Adrenal gland (tissue), 12 donors: ENCODE results near the gene IRF2BP2. TPM values are rescaled to one million over a fixed set of nuclear protein-coding genes. Genes with fewer than 3 reads are reported as not detected.

Experiments
- DNase-seq, 7 donors: peaks; one replicate each; pipeline ENCODE4 v3.0.0-alpha.2; 2019 to 2020
- H3K27ac ChIP-seq, 5 donors: fragments of 200-600 bp; sonication (generic) in 4 of 5; 1 replicate in 3 of 5; 2 replicates in 2 of 5; pipeline versions ENCODE4 v1.5.1 to v1.8.0; 2016 to 2020; ENCODE audit warnings: mild to moderate bottlenecking in 1 of 5
- H3K27me3 ChIP-seq: fragments of 200-600 bp; 2 replicates; pipeline ENCODE4 v1.8.0; 2021
- H3K36me3 ChIP-seq, 2 donors: fragments of 200-600 bp; replicated peaks in 1 of 2; 1 replicate in 1 of 2; 2 replicates in 1 of 2; pipeline versions ENCODE4 v1.5.1 to v1.8.0; 2018 to 2022
- H3K4me1 ChIP-seq, 2 donors: fragments of 200-600 bp; replicated peaks in 1 of 2; 1 replicate in 1 of 2; 2 replicates in 1 of 2; pipeline versions ENCODE4 v1.5.1 to v1.8.0; 2018 to 2021
- H3K4me3 ChIP-seq, 4 donors: fragments of 200-600 bp; sonication (generic) in 3 of 4; one replicate each; pipeline ENCODE4 v1.5.1; 2016 to 2018
- H3K9me3 ChIP-seq, 3 donors: fragments of 200-600 bp; sonication (generic) in 1 of 3; replicated peaks in 1 of 3; 1 replicate in 2 of 3; 2 replicates in 1 of 3; pipeline versions ENCODE4 v1.5.1 to v1.8.0; 2016 to 2021
- POLR2A ChIP-seq, 2 donors: fragments of 450-650 bp; IDR thresholded peaks; one replicate each; pipeline ENCODE4 v1.6.1; 2017; ENCODE audit warnings: antibody characterized with exemption in 2 of 2, mild to moderate bottlenecking in 2 of 2, moderate library complexity in 1 of 2
- WGBS, 4 donors: extraction: QIAGEN DNeasy Blood & Tissue Kit in 2 of 4; methylation state at CpG; one replicate each; pipeline versions ENCODE4 v1.1.5 to v1.1.7; 2013 to 2017; 5-methylcytosine and 5-hydroxymethylcytosine counted together
- intact Hi-C, 2 donors: fragments of 100-400 bp; cut with DNase I; formaldehyde crosslinking; loops; one replicate each; pipeline versions ENCODE4 v1.14.1 to v1.15.0; 2022 to 2023
- polyA plus RNA-seq, 3 donors: library from polyadenylated mRNA; stranded (reverse); fragments of 200-250 nt in 2 of 3; fragments of 350-450 nt in 1 of 3; fragmentation: Illumina TruSeq in 1 of 3; extraction: RNeasy Lipid Tissue Mini Kit (QIAGEN cat#74804) in 1 of 3; gene quantifications; one replicate each; pipeline ENCODE4 v1.2.3, GENCODE V29; 2013 to 2014
- total RNA-seq, 9 donors: library from RNA; depleted of rRNA in 4 of 9; stranded (reverse); fragments of >200 nt in 4 of 9; fragments of 120-200 nt in 1 of 9; fragmentation: NEBNext Ultra II Directional in 1 of 9; extraction: Animal tissue kit (Norgen Biotek cat#: 25700) in 1 of 9; gene quantifications; one replicate each; pipeline versions ENCODE4 v1.1.0 to v1.2.4, GENCODE V29; 2013 to 2023
- TF ChIP-seq, protein P1 (sequence below), 6 experiments: fragments of 450-650 bp in 4 of 6; fragments of 200-600 bp in 2 of 6; sonication (generic) in 1 of 6; IDR thresholded peaks; 1 replicate in 5 of 6; 2 replicates in 1 of 6; pipeline versions ENCODE4 v1.5.1 to v1.8.0; 2016 to 2021; ENCODE audit warnings: antibody characterized with exemption in 6 of 6, mild to moderate bottlenecking in 2 of 6, moderate library complexity in 1 of 6
- donor health status: healthy with polysubstance abuse.
- donor health status: Bipolar disorder and iron deficiency.
- donor health status: DM: yes; HTN: yes; CAD: no.
- donor health status: DM: no; HTN: no; CAD: no.
- donor health status: DM: no; HTN: no; CAD: no.
- donor health status: DM: yes; HTN: yes; CAD: no.

The IRF2BP2 gene
- total and polyA plus RNA-seq, 12 donors: 37.5 to 182 (median 84.4) TPM

DNA sequence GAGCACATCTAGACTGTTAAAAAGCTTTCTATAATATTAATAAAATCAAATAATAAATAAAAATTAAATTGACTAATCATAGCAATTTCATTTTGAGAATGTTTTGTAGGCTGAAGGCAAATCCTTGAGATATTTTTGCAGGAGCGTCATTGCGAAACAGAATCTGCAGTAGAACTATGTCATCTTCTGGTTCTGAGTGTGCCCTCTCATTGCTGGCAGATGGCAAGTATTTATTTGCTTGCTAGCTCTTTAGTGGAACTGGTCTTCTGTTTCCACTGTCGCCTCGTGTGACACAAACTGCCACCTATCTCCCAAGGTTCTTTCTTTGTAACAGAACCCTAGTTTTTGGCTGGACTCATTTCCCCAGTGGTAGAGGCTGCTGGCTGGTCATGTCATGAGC, 19.0 kb upstream of the IRF2BP2 start:
- H3K4me1 ChIP-seq: peaks cover 0 to 9% of the 10 kb centered on the region in 2 donors
- no peak for DNase-seq
- WGBS, 4 donors: 77 to 88% (median 83%) methylated on average over 4 of the region's 4 CpGs
- no peak overlapping the region for H3K4me3 ChIP-seq
- no peak overlapping the region for H3K27ac ChIP-seq
- intact Hi-C loops: no loop called here
- H3K36me3 ChIP-seq: no peaks in the 10 kb centered on the region
- TF ChIP-seq, protein P1, sequence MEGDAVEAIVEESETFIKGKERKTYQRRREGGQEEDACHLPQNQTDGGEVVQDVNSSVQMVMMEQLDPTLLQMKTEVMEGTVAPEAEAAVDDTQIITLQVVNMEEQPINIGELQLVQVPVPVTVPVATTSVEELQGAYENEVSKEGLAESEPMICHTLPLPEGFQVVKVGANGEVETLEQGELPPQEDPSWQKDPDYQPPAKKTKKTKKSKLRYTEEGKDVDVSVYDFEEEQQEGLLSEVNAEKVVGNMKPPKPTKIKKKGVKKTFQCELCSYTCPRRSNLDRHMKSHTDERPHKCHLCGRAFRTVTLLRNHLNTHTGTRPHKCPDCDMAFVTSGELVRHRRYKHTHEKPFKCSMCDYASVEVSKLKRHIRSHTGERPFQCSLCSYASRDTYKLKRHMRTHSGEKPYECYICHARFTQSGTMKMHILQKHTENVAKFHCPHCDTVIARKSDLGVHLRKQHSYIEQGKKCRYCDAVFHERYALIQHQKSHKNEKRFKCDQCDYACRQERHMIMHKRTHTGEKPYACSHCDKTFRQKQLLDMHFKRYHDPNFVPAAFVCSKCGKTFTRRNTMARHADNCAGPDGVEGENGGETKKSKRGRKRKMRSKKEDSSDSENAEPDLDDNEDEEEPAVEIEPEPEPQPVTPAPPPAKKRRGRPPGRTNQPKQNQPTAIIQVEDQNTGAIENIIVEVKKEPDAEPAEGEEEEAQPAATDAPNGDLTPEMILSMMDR (IDR thresholded peaks at IDR 0.05): no peak
- no peak for TF ChIP-seq POLR2A (IDR thresholded peaks at IDR 0.05)
- H3K27me3 ChIP-seq: no peaks in the 10 kb centered on the region
- no peaks in the 10 kb centered on the region for H3K9me3 ChIP-seq

DNA sequence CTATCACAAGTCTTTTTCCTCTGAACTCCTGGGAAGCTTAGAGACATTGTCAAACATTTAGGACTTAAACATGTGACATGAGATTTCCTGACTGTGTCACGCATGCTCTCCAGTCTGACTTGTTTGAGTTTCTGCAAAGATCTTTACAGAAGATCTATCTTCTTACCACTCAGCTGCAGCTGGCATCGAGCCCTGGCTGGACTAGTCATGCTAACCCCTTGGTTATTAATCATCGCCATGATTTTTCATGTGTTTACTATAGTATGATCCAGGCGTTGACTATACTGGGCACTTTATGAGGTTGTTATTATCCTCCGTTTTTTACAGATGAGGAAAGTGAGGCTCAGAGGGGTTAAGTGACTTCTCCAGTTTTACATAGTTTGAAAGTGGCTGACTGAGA, 18.1 kb upstream of the IRF2BP2 start:
- intact Hi-C loops: no loop called here
- H3K27me3 ChIP-seq: no peaks in the 10 kb centered on the region
- H3K36me3 ChIP-seq: no peaks in the 10 kb centered on the region
- WGBS, 4 donors: 72 to 77% (median 73%) methylated on average over 5 of the region's 5 CpGs
- H3K27ac ChIP-seq: no peak overlapping the region
- TF ChIP-seq POLR2A (IDR thresholded peaks at IDR 0.05): no peak
- TF ChIP-seq, protein P1 (IDR thresholded peaks at IDR 0.05): no peak
- H3K4me3 ChIP-seq: no peak overlapping the region
- H3K9me3 ChIP-seq: no peaks in the 10 kb centered on the region
- H3K4me1 ChIP-seq: peaks cover 0 to 9% of the 10 kb centered on the region in 2 donors
- DNase-seq: peak in 3 of 7 donors; percentile 25 to 63 (median 52)

DNA sequence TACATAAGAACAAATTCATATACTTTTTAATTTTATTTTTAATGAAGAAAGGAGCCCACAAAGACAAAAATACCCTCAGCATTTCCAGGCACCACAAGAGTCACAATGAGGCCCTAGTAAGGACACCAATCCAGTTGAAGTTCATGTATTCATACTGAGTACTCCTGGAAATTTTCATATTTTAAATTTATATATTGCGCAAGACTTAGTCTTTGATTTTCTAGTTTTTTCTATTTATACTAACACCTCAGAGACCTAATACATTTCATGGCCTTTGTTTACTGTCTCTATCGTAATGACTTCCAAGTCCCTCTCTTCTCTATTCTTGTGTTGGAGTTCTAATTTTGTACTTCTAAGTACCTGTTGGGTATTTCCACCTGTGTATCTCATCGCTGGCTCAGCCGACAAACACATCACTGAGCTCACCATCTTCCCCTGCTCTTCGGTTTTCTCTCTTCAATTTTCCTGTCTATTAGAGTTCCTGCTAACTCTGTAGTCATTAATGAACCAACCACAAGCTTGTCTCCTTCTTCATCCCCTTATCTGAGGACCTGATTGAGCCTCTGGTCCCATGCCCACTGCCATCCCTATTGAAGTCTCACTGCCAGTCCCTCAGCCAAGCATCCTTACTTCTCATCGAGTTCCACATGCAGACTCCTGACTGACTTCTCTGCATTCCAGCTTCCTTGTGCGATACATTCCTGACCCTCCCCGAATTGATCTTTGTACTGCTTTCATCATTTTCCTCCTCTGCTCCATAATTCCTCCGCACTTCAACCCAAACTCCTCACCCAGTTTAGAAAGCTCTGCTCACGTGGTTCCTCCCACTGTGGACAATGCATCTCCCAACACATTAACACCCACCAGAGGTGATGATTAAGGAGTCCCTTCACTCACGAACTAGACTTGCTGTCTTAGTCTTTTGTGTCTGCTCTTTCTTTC, 17.3 kb upstream of the IRF2BP2 start:
- no peak overlapping the region for H3K27ac ChIP-seq
- no peaks in the 10 kb centered on the region for H3K36me3 ChIP-seq
- TF ChIP-seq, protein P1 (IDR thresholded peaks at IDR 0.05): no peak
- no peak for TF ChIP-seq POLR2A (IDR thresholded peaks at IDR 0.05)
- DNase-seq: no peak
- no peaks in the 10 kb centered on the region for H3K27me3 ChIP-seq
- intact Hi-C loops: no loop called here
- peaks cover 0 to 9% of the 10 kb centered on the region in 2 donors for H3K4me1 ChIP-seq
- no peak overlapping the region for H3K4me3 ChIP-seq
- 82 to 92% (median 90%) methylated on average over 11 of the region's 11 CpGs for whole genome bisulfite sequencing, 4 donors
- no peaks in the 10 kb centered on the region for H3K9me3 ChIP-seq

DNA sequence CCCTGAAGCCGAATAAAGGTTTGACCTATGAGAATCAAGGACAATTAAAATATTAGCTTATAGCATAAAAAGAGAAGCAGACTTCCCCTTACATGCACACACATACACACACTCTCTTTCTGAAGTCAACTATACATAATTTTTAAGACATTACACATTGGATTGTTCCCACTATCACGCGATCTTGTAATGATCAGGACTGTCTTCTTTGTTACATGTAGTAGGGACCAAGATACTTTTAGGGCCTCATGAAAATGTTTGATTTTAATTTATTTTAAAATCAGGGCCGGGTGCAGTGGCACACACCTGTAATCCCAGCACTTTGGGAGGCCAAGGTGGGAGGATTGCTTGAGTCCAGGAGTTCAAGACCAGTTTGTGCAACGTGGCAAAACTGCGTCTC, 16.4 kb upstream of the IRF2BP2 start:
- intact Hi-C loops: no loop called here
- H3K36me3 ChIP-seq: no peaks in the 10 kb centered on the region
- no peak for TF ChIP-seq POLR2A (IDR thresholded peaks at IDR 0.05)
- TF ChIP-seq, protein P1 (IDR thresholded peaks at IDR 0.05): no peak

More for the DNA sequence above, 16.4 kb upstream of the IRF2BP2 start:
- Histone ChIP-seq H3K4me1 (peaks cover 0 to 11% of the 10 kb centered on the region in 2 donors), H3K4me3 (no peak overlapping the region), H3K9me3 (no peaks in the 10 kb centered on the region), H3K27ac (no peak overlapping the region), H3K27me3 (no peaks in the 10 kb centered on the region)
- 94 to 97% (median 94%) methylated on average over 6 of the region's 6 CpGs for WGBS, 4 donors
- no peak for DNase-seq
